NCI-H1436 treated with DMSO at 0.1 percent for 48 hours (cell line): ENCODE measurements around the gene IPO4.
"Not testable (repeated sequence)": the region's sequence is repeated elsewhere in the genome, so short reads cannot be mapped to it uniquely, and the experiment has no call there.

ENCODE experiments used
- DNase-seq: peaks from one replicate; lab custom pipeline; 2025; lab: John Stamatoyannopoulos, UW

IPO4 gene

GRCh38 chr14:24216876-24217275 is 28.3 kb upstream of the IPO4 start:
- not testable (repeated sequence) for DNase-seq

- no peak for DNase-seq
Measured at GRCh38 chr14:24216345-24216699, 27.7 kb upstream of the IPO4 start.

- DNase-seq = peak; percentile 57
Measured at GRCh38 chr14:24215495-24216344, 27.1 kb upstream of the IPO4 start, which contains the start of gene MDP1. TSS of gene MDP1 (minus strand) at chr14:24216066. CDS start at chr14:24215955, 111 bp downstream.

- no peak for DNase-seq
Measured at GRCh38 chr14:24213866-24214662, 25.4 kb upstream of the IPO4 start.

GRCh38 chr14:24212924-24213865 is 24.6 kb upstream of the IPO4 start, which contains the start of gene CHMP4A:
TSS of gene CHMP4A (minus strand) at chr14:24213488. CDS start at chr14:24213439, 49 bp downstream.
- peak; percentile 83 for DNase-seq

GRCh38 chr14:24211311-24211710 is 22.7 kb upstream of the IPO4 start:
- no peak for DNase-seq

GRCh38 chr14:24207625-24208024 is 19.0 kb upstream of the IPO4 start:
- no peak for DNase-seq

GRCh38 chr14:24207104-24207551 is 18.5 kb upstream of the IPO4 start:
- no peak for DNase-seq

GRCh38 chr14:24206260-24207103 is 17.9 kb upstream of the IPO4 start:
- DNase-seq = no peak

GRCh38 chr14:24204163-24205146 is 15.8 kb upstream of the IPO4 start:
- DNase-seq = no peak

- DNase-seq = not testable (repeated sequence)
Measured at GRCh38 chr14:24203249-24203886, 14.8 kb upstream of the IPO4 start.

- DNase-seq = not testable (repeated sequence)
Measured at GRCh38 chr14:24202538-24202937, 13.9 kb upstream of the IPO4 start.

GRCh38 chr14:24198814-24199524 is 10.4 kb upstream of the IPO4 start:
- no peak for DNase-seq

- DNase-seq = no peak
Measured at GRCh38 chr14:24197056-24197450, 8.4 kb upstream of the IPO4 start.

- DNase-seq = no peak
Measured at GRCh38 chr14:24196071-24197055, 7.7 kb upstream of the IPO4 start.

GRCh38 chr14:24195186-24196070 is 6.8 kb upstream of the IPO4 start, which contains the start of gene TM9SF1:
TSS of gene TM9SF1 (minus strand) at chr14:24195441. CDS start at chr14:24195019, 422 bp downstream.
- peak; percentile 44 for DNase-seq
